Measurements from ENCODE around the gene TMEM254.
"Not testable (repeated sequence)": the region's sequence is repeated elsewhere in the genome, so short reads cannot be mapped to it uniquely, and the experiment has no call there.

Gene TMEM254

DNA sequence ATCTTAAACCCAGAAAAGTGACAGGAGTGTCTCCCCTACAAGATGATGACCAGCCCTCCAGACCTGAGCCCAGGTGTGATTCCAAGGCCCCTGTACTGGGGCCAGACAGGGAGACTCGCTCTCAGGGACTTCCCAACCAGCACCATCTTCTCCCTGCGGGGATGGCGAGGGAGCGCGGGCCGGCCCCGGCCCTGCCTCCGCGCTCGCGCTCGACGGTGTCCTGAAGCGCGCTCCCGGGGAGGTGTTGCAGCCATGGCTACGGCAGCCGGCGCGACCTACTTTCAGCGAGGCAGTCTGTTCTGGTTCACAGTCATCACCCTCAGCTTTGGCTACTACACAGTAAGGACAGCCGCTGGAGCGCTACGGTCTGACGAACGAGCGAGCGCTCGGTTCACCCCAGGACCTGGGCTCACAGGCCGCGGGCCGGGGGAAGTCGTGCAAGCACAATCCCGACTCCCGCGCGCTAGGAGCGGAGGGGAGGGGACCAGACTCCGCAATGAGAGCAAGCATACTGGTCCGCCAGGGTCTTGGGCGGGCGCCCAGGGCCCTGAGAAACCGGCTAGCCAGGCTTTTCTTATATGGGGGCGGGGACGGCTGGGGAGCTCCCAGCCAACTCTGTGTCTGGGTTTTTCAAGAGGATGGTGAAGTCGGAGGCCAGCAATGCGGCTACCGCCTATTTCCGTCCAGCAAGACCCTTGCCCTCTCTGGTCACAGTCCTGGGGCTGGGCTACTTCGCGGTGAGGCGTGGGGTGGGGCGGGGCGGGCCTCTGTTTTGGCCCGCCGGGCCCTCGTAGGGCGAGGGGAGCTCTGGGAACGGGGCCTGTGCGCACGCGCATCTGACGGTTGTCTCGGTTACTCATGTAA lies at the start of gene TMEM254:
Gene TMEM254, plus strand, starts transcription at position 218 of the 864 bp plus-strand sequence. Its CDS starts 35 bp downstream, at position 253.
- peak; percentile 88 for DNase-seq (ENCODE audit: low read depth)

DNA sequence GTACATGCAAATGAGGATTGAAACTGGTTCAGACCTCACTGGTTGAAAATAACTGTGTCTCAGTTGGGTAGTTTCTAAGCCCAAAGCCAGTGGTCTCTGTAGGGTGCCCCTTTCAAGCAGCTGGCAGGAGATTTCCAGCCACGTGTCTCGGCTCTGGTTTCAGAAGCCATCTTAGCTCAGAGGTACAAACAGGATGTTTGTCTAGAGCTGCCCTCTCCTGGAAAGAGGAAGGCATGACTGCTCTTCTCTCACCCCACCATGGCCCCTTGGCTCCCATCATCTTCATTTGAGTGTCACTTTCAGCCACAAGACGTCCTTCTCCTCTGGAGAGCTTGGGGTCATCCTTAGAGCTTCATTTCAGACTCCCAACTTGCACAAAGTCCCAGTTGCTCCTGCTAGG lies 49.3 kb upstream of the TMEM254 start:
- DNase-seq (ENCODE audit: low read depth), result not testable (repeated sequence)

- DNase-seq (ENCODE audit: low read depth), result not testable (repeated sequence)
Observed at GRCh38 chr10:80029865-80030264, 48.6 kb upstream of the TMEM254 start.

GRCh38 chr10:80032503-80032902 lies 46.0 kb upstream of the TMEM254 start:
- DNase-seq (ENCODE audit: low read depth), result no peak

- not testable (repeated sequence) for DNase-seq (ENCODE audit: low read depth)
Observed at GRCh38 chr10:80034766-80035165, 43.7 kb upstream of the TMEM254 start.

- not testable (repeated sequence) for DNase-seq (ENCODE audit: low read depth)
Observed at GRCh38 chr10:80035430-80035829, 43.0 kb upstream of the TMEM254 start.

- not testable (repeated sequence) for DNase-seq (ENCODE audit: low read depth)
Observed at GRCh38 chr10:80036921-80037500, 41.5 kb upstream of the TMEM254 start.

DNA sequence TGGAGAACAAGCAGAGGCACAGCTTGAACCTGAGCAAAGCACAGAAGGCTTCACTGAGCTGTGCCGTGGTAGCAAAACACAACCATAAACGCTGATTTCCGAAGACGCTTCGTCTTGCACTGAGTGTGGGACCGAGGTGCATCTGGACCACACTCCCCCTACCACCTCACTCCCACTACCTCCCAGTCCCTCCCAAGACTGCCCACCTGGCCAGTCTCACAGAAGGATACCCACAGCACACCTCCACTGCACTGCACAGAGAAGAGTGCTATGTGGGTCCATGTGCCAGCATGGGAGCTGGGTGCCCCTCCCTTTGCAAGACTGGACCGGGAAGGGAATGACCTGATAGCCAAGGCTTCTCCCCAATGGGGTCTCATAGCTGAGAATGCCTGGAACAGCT lies 40.2 kb upstream of the TMEM254 start:
- not testable (repeated sequence) for DNase-seq (ENCODE audit: low read depth)

DNA sequence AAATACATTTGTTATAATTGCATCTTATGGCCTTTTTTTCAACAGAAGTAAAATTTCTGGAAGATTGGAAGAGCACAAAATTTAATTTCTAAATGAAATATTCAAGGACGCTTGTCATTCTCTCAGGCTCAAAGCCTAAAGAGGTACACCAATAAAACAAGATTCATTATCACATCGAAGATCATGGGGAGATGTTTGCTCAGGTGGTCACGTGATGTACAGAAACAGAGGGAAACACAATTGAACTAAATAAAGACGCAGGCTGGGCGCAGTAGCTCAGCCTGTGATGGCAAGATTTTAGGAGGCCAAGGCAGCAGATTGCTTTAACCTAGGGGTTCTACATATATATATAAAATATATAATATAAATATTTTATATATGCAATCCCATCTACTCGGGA lies 37.3 kb upstream of the TMEM254 start:
- no peak for DNase-seq (ENCODE audit: low read depth)

- DNase-seq (ENCODE audit: low read depth), result not testable (repeated sequence)
Observed at GRCh38 chr10:80044935-80045334, 33.5 kb upstream of the TMEM254 start.

- DNase-seq (ENCODE audit: low read depth), result peak; percentile 61
Observed at GRCh38 chr10:80046629-80047441, 31.6 kb upstream of the TMEM254 start.

GRCh38 chr10:80050752-80051151 lies 27.7 kb upstream of the TMEM254 start:
- no peak for DNase-seq (ENCODE audit: low read depth)

- no peak for DNase-seq (ENCODE audit: low read depth)
Observed at GRCh38 chr10:80051993-80052392, 26.5 kb upstream of the TMEM254 start.

DNA sequence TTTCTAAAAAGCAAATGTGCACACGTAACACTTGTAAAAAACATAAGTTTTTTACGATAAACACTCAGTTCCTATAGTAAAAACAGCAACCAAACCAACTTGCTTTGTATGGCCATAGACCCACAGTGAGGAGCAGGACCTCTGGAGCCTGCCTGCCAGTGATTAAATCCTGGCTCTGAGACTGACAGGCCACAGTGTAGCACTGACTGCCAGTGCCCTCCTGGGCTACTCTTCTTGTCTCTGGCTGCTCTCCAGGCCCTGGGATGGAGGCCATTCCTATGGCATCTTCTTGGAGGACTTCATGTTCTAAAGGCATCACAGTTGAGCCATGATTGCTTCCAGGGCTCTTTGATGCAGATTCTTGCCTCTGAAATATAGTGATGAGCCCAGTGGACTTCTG lies 22.7 kb upstream of the TMEM254 start:
- DNase-seq (ENCODE audit: low read depth), result no peak

GRCh38 chr10:80057171-80057570 lies 21.3 kb upstream of the TMEM254 start:
- no peak for DNase-seq (ENCODE audit: low read depth)

DNA sequence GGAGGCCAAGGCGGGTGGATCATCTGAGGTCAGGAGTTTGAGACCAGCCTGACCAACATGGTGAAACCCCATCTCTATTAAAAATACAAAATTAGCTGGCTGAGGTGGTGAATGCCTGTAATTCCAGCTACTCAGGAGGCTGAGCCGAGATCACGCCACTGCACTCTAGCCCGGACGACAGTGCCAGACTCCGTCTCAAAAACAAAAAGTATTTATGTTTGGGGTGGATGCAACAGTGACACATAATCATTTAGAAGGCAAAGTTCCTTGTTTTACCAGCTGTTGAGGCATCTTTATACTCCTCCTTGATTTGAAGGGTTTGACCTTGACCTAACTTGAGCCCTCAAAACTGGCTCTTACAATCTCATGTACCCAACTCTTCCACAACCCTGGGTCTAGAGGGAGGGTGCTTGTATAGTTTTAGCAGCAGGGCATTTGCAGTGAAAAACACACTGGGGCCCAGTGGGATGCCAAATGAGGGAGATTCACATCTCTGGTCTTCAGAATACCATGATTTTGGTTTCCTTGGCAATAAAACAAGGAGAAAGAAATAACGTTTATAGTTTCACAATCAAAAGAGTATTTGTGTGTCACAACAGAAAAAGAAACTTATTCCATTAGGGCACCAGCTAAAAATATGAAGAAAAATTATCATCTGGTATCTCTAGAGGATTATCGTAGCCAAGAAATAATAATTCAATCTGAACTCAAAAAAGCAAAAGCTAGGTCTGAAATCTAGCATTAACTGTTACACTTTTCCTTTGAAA lies 14.2 kb upstream of the TMEM254 start:
- DNase-seq (ENCODE audit: low read depth), result no peak

GRCh38 chr10:80066809-80067208 lies 11.7 kb upstream of the TMEM254 start:
- DNase-seq (ENCODE audit: low read depth), result no peak

GRCh38 chr10:80067821-80068220 lies 10.6 kb upstream of the TMEM254 start:
- not testable (repeated sequence) for DNase-seq (ENCODE audit: low read depth)

GRCh38 chr10:80068270-80068669 lies 10.2 kb upstream of the TMEM254 start:
- no peak for DNase-seq (ENCODE audit: low read depth)

GRCh38 chr10:80070057-80070456 lies 8.4 kb upstream of the TMEM254 start:
- no peak for DNase-seq (ENCODE audit: low read depth)

- DNase-seq (ENCODE audit: low read depth), result no peak
Observed at GRCh38 chr10:80072584-80072983, 5.9 kb upstream of the TMEM254 start.

- DNase-seq (ENCODE audit: low read depth), result peak; percentile 72
Observed at GRCh38 chr10:80075781-80076180, 2.7 kb upstream of the TMEM254 start.
